COLO668 (cell line): ENCODE data around the gene TMEM128.
"Not testable (repeated sequence)": the region's sequence is repeated elsewhere in the genome, so short reads cannot be mapped to it uniquely, and the experiment has no call there.

Source experiments
- DNase-seq: peaks from one replicate; lab custom pipeline; 2025; ENCODE audit not compliant: unreplicated experiment; lab: John Stamatoyannopoulos, UW

Gene TMEM128

DNA sequence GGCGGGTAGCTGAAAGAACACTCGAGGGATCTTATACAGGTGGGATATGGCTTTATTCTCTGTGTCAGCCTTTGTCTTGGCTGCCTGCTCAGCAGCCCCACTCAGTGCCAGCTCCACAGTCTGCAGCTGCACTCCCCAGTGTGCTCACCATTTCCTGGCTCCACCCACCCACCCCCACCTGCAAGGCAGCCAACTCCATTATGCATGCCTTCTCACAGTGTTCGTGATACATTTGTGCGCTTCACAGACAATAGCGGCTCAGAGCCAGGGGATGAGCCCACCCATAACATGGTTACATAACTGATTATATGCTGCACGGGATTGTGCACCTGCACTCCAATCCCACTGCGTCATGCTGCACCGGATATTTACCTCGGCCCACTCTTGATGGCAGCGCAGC is 8.8 kb upstream of the TMEM128 start:
- DNase-seq = no peak

DNA sequence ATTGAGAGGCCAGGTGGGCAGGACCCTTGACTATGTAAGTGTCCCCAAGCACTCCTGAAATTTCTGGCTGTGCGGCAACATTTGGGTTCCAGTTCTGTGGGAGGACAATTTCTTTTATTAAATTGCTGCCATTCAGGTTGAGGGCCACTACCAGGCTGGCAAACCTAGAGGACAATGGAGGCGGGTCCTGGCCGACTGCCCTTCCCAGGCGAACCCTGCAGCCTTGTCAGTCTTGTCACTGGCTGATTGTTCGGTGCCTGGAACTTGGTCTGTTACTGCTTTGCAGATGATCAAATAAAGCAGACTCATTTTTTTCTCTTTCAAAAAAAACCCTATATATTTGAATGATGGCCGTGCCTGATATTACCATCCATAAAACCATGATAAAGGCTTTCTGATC is 6.6 kb upstream of the TMEM128 start:
- DNase-seq = no peak

- no peak for DNase-seq
These were observed 6.2 kb upstream of the TMEM128 start for GRCh38 chr4:4254199-4254598.

GRCh38 chr4:4249866-4250265 is 1.8 kb upstream of the TMEM128 start:
- DNase-seq = no peak

DNA sequence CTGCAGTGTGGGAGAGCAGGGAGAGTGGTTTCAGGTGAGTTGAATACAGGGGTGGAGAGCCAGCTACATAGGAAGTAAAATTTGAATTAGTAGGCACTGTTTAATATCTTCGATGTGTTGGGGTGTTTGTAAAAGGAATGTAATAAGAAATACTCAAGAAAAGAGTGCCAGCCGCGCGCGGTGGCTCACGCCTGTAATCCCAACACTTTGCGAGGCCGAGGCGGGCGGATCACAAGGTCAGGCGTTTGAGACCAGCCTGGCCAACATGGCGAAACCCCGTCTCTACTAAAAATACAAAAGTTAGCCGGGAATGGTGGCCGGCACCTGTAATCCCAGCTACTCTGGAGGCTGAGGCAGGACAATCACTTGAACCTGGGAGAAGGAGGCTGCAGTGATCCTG is 1.3 kb upstream of the TMEM128 start:
- not testable (repeated sequence) for DNase-seq

GRCh38 chr4:4248885-4249203 is 821 bp upstream of the TMEM128 start:
- no peak for DNase-seq

- DNase-seq = no peak
These were observed 361 bp downstream of the TMEM128 start for GRCh38 chr4:4247696-4248028.

DNA sequence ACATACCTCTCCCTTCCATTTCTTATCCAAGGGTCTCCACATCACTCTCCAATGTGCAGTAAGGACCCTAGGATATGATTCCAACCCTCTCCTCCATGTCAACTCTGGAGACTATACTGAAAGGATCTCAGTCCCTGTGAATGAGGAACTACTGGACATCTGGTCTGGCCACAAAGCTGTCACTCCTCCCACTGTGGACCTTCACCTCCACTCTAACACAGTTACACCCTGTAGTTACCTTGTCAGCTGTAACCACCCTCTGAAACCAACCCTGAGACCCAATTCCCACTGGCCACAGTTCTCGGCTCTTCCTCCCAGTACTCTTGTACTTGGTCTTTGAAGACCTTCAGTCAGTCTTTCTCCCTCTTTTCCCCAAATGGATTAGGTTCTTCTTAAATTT is 2.9 kb downstream of the TMEM128 start:
- DNase-seq = no peak

DNA sequence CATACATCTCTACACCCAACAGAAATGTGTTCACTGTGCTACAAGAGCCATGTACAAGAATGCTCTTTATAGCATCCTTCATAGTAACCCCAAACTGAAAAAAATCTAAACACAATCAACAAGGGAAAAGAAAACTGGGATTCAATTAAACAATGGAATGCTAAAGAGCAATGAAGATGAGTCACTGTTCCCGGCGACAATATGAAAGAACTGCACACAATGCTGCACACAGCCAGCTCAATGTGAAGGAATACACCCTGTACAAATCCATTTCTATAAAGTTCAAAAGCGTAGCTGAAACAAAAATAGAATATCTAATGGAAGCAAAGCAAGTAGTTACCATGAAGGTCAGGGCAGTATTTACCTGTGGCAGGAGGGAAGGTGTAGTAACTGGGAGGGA is 8.5 kb downstream of the TMEM128 start:
- not testable (repeated sequence) for DNase-seq

GRCh38 chr4:4233610-4234009 is 14.4 kb downstream of the TMEM128 start:
- no peak for DNase-seq

GRCh38 chr4:4228356-4228668 is 19.7 kb downstream of the TMEM128 start:
- no peak for DNase-seq

DNA sequence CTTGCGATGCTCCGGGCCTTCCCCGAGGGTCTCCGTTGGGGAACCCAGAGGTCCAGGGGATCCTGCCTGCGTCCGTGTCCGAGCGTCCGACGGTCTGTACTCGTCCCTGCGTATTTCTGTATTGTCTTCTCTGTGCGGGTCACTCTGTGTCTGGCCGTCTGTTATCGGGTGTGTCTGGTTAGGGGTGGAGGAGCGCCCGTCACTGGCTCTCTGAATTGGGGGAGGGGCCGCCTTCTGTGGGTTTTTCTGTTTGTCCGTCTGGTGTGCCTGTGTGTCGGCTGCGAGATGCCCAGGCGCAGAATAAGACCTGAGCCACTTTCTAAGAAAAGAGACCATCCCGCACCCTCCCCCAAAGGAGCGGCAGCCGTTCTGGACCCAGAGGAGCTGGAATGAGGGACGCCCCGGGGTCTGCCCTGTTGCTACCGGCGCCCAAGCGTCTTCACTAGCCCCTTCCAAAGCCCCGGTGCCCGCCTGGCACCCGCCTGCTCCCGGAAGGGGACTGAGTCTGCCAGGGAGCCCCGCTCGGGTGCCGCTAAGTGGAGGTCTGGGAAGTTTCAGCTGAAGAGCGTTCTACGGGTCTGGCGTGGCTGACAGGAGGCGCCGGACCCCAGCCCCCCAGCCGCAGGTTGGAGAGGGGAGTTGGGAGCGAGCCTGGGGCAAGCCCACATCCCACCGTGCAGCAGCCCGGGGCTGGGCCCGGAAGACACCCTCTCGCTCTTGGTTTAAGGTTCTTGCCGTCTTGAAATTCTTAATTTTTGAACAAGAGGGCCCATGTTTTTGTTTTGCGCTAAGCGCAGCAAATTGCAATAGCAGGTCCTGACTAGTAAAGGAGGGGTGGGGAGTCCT is 20.3 kb downstream of the TMEM128 start:
- DNase-seq = no peak

DNA sequence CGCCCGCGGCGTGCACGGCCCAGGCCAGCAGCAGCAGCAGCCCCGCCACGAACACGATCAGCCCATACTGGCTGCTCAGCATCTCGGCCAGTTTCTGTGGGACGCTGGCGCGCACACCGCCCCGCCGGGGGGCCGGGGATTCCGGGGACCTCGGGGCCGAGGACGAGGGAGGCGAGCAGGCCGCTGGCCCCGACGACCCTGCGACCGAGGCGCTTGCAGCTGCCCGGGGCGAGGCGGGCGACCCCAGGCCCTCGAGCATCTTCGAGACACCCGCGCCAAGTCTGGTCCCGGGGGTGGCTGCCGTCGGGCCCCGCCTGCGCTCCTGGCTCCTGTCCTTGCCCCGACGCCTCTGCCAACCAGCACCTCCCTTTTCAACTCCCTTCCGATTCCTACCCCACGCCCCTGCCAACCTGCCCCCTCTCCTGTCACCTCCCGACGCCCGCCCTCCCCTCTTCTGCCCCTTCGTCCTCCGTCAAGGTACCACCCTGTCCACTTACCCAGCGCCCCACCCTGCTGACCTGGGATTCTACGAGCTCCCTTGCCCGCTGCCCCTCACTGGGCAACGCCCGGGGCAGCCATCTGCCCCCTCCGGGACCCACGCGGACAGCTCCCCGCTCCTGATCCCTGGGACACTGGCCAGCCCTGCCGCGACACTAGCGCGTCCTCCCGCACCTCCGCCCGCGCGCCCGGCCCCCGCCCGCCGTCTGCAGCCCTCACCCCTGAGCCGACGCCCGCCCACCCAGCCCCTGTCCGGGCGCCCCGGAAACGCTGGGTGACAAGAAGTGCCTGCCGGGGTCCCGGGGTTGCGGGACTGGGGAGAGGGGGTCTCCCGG is 21.2 kb downstream of the TMEM128 start, which contains the start of gene OTOP1:
Gene OTOP1 (minus strand): TSS at position 324 of the 833 bp plus-strand sequence. CDS start 65 bp downstream, at position 259.
- DNase-seq = no peak

DNA sequence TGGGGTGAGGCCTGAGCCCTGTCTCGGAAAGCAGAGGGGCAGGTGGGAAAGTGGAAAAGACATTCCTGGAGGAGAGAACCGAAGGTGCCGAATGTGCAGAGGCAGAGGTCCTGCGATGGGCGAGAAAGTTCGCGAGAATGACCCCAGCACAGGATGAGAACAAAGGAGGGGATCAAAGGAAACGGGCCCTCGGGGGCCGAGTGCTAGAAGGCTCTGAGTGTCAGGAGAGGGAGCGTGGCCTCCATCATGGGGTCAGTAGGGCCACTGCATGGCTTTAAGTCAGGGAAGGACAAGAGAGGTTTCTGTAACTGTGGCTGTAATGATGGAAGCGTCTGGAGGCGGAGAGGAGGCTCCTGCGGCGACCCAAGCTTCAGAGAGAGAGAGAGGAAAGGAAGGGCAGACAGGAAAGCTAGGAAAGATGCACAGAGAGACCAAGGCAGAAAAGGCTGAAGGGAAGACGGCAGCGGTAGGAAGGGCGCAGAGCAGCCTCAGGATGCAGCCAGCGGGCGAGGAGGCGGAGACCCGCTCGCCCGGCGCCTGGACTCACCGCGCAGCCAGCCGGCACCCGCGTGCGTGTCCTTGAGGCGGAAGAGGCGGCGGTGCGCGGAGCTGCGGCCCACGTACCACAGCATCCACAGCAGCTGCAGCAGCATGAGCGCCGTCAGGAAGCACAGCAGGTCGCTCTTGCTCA is 22.0 kb downstream of the TMEM128 start:
- DNase-seq = no peak

DNA sequence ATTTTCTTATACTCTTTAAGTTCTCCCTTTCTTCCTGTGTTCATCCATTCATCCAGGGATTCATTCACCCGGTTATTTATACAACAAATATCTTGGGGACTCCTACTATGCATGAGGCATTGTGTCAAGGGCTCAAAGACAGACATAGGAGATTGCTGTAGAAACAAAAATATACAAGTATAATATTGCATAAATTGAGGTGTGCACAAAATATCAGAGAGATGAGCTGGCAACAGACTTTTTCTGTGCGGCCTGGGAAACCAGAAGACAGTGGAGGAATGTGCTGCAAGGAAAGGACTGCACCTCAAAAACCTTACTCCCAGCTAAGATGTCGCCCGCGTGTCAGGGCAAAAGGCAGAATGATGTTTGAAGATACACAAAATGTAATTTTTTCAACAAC is 30.9 kb downstream of the TMEM128 start:
- no peak for DNase-seq

GRCh38 chr4:4216648-4217047 is 31.4 kb downstream of the TMEM128 start:
- DNase-seq = no peak

DNA sequence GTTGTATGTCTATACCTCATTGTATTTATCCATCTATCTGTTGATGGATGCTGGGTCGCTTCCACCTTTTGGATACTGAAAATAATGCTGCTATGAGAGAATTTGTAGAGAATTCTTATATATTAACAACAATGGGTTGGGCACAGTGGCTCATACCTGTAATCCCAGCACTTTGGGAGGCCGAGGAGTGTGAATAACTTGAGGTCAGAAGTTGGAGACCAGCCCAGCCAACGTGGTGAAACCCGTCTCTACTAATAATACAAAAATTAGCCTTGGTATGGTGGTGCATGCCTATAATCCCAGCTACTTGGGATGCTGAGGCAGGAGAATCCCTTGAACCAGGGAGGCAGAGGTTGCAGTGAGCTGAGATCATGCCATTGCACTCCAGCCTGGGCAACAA is 34.3 kb downstream of the TMEM128 start:
- not testable (repeated sequence) for DNase-seq

DNA sequence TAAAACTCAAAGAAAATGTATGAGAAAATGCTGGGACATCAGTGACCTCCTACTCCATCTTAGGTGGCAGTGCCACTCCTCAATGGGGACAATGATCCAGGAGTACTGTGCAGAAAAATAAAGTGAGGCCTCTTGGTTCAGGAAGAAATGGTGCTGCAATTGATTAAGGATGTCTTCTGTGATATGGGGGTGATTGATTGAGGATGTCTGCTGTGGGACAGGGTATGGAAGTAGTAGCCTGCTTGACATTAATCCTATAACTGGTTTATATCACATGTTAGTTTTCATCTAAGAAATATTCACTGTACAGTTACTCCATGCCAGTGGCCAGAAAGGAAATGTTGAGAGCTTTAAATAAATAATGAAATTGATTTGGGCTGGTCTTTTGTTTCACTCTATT is 41.8 kb downstream of the TMEM128 start:
- DNase-seq = no peak

DNA sequence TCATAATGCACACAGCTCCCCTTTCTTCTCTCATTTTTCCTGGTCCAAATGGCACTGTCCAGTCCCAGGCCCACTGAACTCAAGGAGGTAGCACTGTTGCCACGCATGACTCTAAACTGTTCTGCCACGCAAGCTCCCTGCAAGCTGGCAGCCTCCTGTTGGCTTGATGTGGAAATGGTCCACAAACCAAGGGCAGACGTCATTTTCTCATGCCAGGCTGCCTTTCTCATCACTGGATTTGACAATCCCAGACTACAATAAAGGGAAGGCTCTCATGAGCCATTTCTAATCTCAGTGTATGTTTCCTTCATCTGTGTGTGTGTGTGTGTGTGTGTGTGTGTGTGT is 43.6 kb downstream of the TMEM128 start:
- no peak for DNase-seq

- no peak for DNase-seq
These were observed 44.2 kb downstream of the TMEM128 start for GRCh38 chr4:4203688-4204400.

- DNase-seq = no peak
These were observed 45.5 kb downstream of the TMEM128 start for GRCh38 chr4:4202510-4202909.
